Measurements from ENCODE around the gene EVX2. TPM values are rescaled to one million over a fixed set of nuclear protein-coding genes. Genes with fewer than 3 reads are reported as not detected.

EVX2 gene
- total and polyA plus RNA-seq, 9 of the 15 experiments (the other 6 are each of a cell fraction or from before 2014, with no cell fraction given): not detected

GRCh38 chr2:176080540-176081375 is 3.0 kb downstream of the EVX2 start:
- no peaks in the 10 kb centered on the region for H3K9me1 ChIP-seq (ENCODE audit: control insufficient read depth, insufficient read depth, low read length)
- H3K27me3 ChIP-seq (ENCODE audit: control insufficient read depth in 2 of 2, insufficient read depth in 2 of 2, low read length in 2 of 2): peaks cover 49 to 70% of the 10 kb centered on the region in 2 experiments
- DNase-seq (ENCODE audit: extremely low read depth in 1 of 4, low spot score in 3 of 4): no peak
- intact Hi-C loops (cut with micrococcal nuclease) (no loop called here), in situ Hi-C loops (cut with MboI) (loop anchor here (10.0 to 25.0 kb wide), 2 partner anchors 656 to 1043 kb away; no protein-coding TSS in a partner anchor)
- no peaks in the 10 kb centered on the region for H3K36me3 ChIP-seq (ENCODE audit: control insufficient read depth, insufficient read depth, low read length)
- H3K4me1 ChIP-seq (replicated peaks in 1 of 2; ENCODE audit: control insufficient read depth in 2 of 2, insufficient read depth in 2 of 2, low read length in 2 of 2): peaks cover under 1 to 34% of the 10 kb centered on the region in 2 experiments; a peak in 3 of 5 replicates
- peak; percentile 5; the same call in 2 of the 3 replicates for ATAC-seq
- H4K20me1 ChIP-seq (replicated peaks; ENCODE audit: control insufficient read depth, insufficient read depth, low read length): peaks cover 4% of the 10 kb centered on the region; the same call in 1 of the 2 replicates
- FAIRE-seq: no peak
- H3K9ac ChIP-seq (ENCODE audit: insufficient read depth in 1 of 2, low read depth in 2 of 2, low read length in 2 of 2): peak overlapping the region in 1 of 2 experiments; percentile 87; a peak in 2 of 4 replicates
- H3K4me3 ChIP-seq: peak overlapping the region; percentile 52
- no peaks in the 10 kb centered on the region for H3K79me2 ChIP-seq (ENCODE audit: control insufficient read depth, insufficient read depth, low read length)
- H2AFZ ChIP-seq (ENCODE audit: low read depth, low read length): peak overlapping the region; percentile 76
- WGBS (ENCODE audit: insufficient coverage, low coverage, missing lambda C conversion rate): 77% methylated on average over 42 of the region's 68 CpGs
- H3K4me2 ChIP-seq (ENCODE audit: insufficient read depth, low read length): peak overlapping the region; percentile 37
- no peak overlapping the region for H3K27ac ChIP-seq (ENCODE audit: extremely low read depth, low read depth, low read length)
- no TSS peak for BruUV-seq (replicated peaks)
- peaks cover 10% of the 10 kb centered on the region for H3K9me3 ChIP-seq (replicated peaks; ENCODE audit: control insufficient read depth, insufficient read depth, low read depth, low read length)
- ChIA-PET CTCF (ENCODE audit: low intra/inter-chr PET ratio) (interaction anchor here (0.6 to 3.8 kb wide), 7 partner anchors 9 to 1331 kb away, joined by 3 to 36 read pairs (median 3); no protein-coding TSS in a partner anchor), POLR2A (no interaction called here)
- TF ChIP-seq L3MBTL2 (IDR thresholded peaks at IDR 0.05) (peak; percentile 94), CREB5 (CRISPR knock-in tag; IDR thresholded peaks at IDR 0.05) (no peak), CEBPG (CRISPR knock-in tag; IDR thresholded peaks at IDR 0.05) (no peak), CEBPG (tag; conservative IDR thresholded peaks at IDR 0.05 in 1 of 2, IDR thresholded peaks at IDR 0.05 in 1 of 2) (no peak), POLR3A (IDR thresholded peaks at IDR 0.05; ENCODE audit: borderline replicate concordance, extremely low read depth, insufficient read depth, insufficient read length) (no peak), ERF (CRISPR knock-in tag; IDR thresholded peaks at IDR 0.05) (0 out of 2 replicates have a peak, but pooled peaks have one; percentile 45), SETDB1 (IDR thresholded peaks at IDR 0.05; ENCODE audit: low read length) (no peak), CBFB (CRISPR knock-in tag; IDR thresholded peaks at IDR 0.05) (peak; percentile 60; the same call in 1 of the 2 replicates), FOXA3 (CRISPR knock-in tag; conservative IDR thresholded peaks at IDR 0.05 in 1 of 2, IDR thresholded peaks at IDR 0.05 in 1 of 2) (no peak), NR3C1 (CRISPR knock-in tag; IDR thresholded peaks at IDR 0.05) (0 out of 2 replicates have a peak, but pooled peaks have one; percentile 26), HNRNPUL1 (IDR thresholded peaks at IDR 0.05; ENCODE audit: low read length) (no peak), ZNF431 (CRISPR knock-in tag; IDR thresholded peaks at IDR 0.05) (0 out of 2 replicates have a peak, but pooled peaks have one; percentile 32), NR4A1 (CRISPR knock-in tag; IDR thresholded peaks at IDR 0.05) (no peak), NR4A1 (tag; IDR thresholded peaks at IDR 0.05) (peak; percentile 57; the same call in 1 of the 2 replicates)
- TF ChIP-seq, protein P1, sequence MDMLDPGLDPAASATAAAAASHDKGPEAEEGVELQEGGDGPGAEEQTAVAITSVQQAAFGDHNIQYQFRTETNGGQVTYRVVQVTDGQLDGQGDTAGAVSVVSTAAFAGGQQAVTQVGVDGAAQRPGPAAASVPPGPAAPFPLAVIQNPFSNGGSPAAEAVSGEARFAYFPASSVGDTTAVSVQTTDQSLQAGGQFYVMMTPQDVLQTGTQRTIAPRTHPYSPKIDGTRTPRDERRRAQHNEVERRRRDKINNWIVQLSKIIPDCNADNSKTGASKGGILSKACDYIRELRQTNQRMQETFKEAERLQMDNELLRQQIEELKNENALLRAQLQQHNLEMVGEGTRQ (CRISPR knock-in tag; IDR thresholded peaks at IDR 0.05): 0 out of 2 replicates have a peak, but pooled peaks have one; percentile 26
- TF ChIP-seq, protein P2, sequence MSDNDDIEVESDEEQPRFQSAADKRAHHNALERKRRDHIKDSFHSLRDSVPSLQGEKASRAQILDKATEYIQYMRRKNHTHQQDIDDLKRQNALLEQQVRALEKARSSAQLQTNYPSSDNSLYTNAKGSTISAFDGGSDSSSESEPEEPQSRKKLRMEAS (CRISPR knock-in tag; IDR thresholded peaks at IDR 0.05): peak; percentile 62
- TF ChIP-seq, protein P3, sequence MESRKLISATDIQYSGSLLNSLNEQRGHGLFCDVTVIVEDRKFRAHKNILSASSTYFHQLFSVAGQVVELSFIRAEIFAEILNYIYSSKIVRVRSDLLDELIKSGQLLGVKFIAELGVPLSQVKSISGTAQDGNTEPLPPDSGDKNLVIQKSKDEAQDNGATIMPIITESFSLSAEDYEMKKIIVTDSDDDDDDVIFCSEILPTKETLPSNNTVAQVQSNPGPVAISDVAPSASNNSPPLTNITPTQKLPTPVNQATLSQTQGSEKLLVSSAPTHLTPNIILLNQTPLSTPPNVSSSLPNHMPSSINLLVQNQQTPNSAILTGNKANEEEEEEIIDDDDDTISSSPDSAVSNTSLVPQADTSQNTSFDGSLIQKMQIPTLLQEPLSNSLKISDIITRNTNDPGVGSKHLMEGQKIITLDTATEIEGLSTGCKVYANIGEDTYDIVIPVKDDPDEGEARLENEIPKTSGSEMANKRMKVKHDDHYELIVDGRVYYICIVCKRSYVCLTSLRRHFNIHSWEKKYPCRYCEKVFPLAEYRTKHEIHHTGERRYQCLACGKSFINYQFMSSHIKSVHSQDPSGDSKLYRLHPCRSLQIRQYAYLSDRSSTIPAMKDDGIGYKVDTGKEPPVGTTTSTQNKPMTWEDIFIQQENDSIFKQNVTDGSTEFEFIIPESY (CRISPR knock-in tag; IDR thresholded peaks at IDR 0.05): peak; percentile 85
